Sigmoid colon (tissue), 7 donors: ENCODE measurements around the gene CACNG4. TPM values are rescaled to one million over a fixed set of nuclear protein-coding genes. Genes with fewer than 3 reads are reported as not detected.

Experiments
- DNase-seq: peaks from one replicate; pipeline ENCODE4 v3.0.0-alpha.2; 2019
- H3K27ac ChIP-seq, 4 donors: fragments of 200-600 bp; sonication (generic); one replicate each; pipeline ENCODE4 v1.5.1; 2016 to 2019; ENCODE audit warnings: mild to moderate bottlenecking in 1 of 4
- H3K27me3 ChIP-seq, 3 donors: fragments of 200-600 bp; sonication (generic); one replicate each; pipeline ENCODE4 v1.5.1; 2019; ENCODE audit warnings: mild to moderate bottlenecking in 1 of 3
- H3K36me3 ChIP-seq, 4 donors: fragments of 200-600 bp; sonication (generic); one replicate each; pipeline ENCODE4 v1.5.1; 2016 to 2019
- H3K4me1 ChIP-seq, 4 donors: fragments of 200-600 bp; sonication (generic); one replicate each; pipeline ENCODE4 v1.5.1; 2017 to 2019
- H3K4me3 ChIP-seq, 4 donors: fragments of 200-600 bp; sonication (generic); one replicate each; pipeline ENCODE4 v1.5.1; 2017 to 2019; ENCODE audit warnings: mild to moderate bottlenecking in 2 of 4, moderate library complexity in 1 of 4
- H3K9me3 ChIP-seq, 4 donors: fragments of 200-600 bp in 3 of 4; sonication (generic) in 3 of 4; one replicate each; pipeline versions ENCODE4 v1.5.1 to v1.6.1; 2013 to 2019
- CTCF ChIP-seq, 4 experiments: fragments of 450-650 bp in 3 of 4; fragments of 200-600 bp in 1 of 4; IDR thresholded peaks; one replicate each; pipeline ENCODE4 v1.5.1; 2016 to 2019; ENCODE audit warnings: antibody characterized with exemption in 4 of 4, mild to moderate bottlenecking in 3 of 4, moderate library complexity in 2 of 4
- EP300 ChIP-seq, 4 donors: sonication (generic); formaldehyde crosslinking; IDR thresholded peaks; one replicate each; pipeline ENCODE4 v1.6.1; 2017; ENCODE audit warnings: antibody characterized with exemption in 4 of 4
- POLR2A ChIP-seq, 2 donors: fragments of 450-650 bp; IDR thresholded peaks; one replicate each; pipeline ENCODE4 v1.6.1; 2016; ENCODE audit warnings: antibody characterized with exemption in 2 of 2, mild to moderate bottlenecking in 2 of 2, moderate library complexity in 2 of 2
- POLR2AphosphoS5 ChIP-seq, 4 donors: sonication (generic); formaldehyde crosslinking; IDR thresholded peaks; one replicate each; pipeline ENCODE4 v1.6.1; 2017; ENCODE audit warnings: antibody characterized with exemption in 4 of 4
- WGBS, 2 donors: extraction: QIAGEN DNeasy Blood & Tissue Kit; methylation state at CpG; one replicate each; pipeline ENCODE4 v1.1.7; 2013; 5-methylcytosine and 5-hydroxymethylcytosine counted together
- intact Hi-C: fragments of 100-400 bp; cut with DNase I; formaldehyde crosslinking; loops from one replicate; pipeline ENCODE4 v1.15.1; 2023
- polyA plus RNA-seq, 3 donors: library from polyadenylated mRNA; stranded (reverse); fragments of 200-250 nt; gene quantifications; one replicate each; pipeline ENCODE4 v1.2.3, GENCODE V29; 2013
- total RNA-seq, 4 donors: library from RNA; depleted of rRNA; stranded (reverse); fragments of >200 nt; gene quantifications; one replicate each; pipeline ENCODE4 v1.1.0, GENCODE V29; 2016
- donor health status: healthy with polysubstance abuse.
- donor health status: Bipolar disorder and iron deficiency.
- donor health status: healthy.

Gene CACNG4
- total and polyA plus RNA-seq, 7 donors, result under 0.01 to 0.83 (median 0.29) TPM; not detected in 1

- Histone ChIP-seq H3K36me3 (no peaks in the 10 kb centered on the region), H3K27me3 (no peaks in the 10 kb centered on the region), H3K4me3 (no peak overlapping the region), H3K27ac (no peak overlapping the region), H3K9me3 (no peaks in the 10 kb centered on the region), H3K4me1 (no peaks in the 10 kb centered on the region)
- no peak for DNase-seq
- 88% methylated on average over 14 of the region's 14 CpGs for WGBS, 2 donors
- intact Hi-C loops, result no loop called here
- TF ChIP-seq EP300 (IDR thresholded peaks at IDR 0.05) (no peak), POLR2A (IDR thresholded peaks at IDR 0.05) (no peak), CTCF (IDR thresholded peaks at IDR 0.05) (no peak), POLR2AphosphoS5 (IDR thresholded peaks at IDR 0.05) (no peak)
Observed at GRCh38 chr17:67017910-67018309, 53.4 kb downstream of the CACNG4 start.

- H3K27ac ChIP-seq, result no peak overlapping the region
- TF ChIP-seq POLR2AphosphoS5 (IDR thresholded peaks at IDR 0.05), result no peak
- no peak for TF ChIP-seq CTCF (IDR thresholded peaks at IDR 0.05)
- WGBS, 2 donors, result 87% methylated on average over 12 of the region's 12 CpGs
Observed at GRCh38 chr17:67018471-67019434, 54.2 kb downstream of the CACNG4 start.

GRCh38 chr17:67019809-67020208, 55.3 kb downstream of the CACNG4 start:
- no peak overlapping the region for H3K4me3 ChIP-seq
- TF ChIP-seq CTCF (IDR thresholded peaks at IDR 0.05) (no peak), POLR2AphosphoS5 (IDR thresholded peaks at IDR 0.05) (no peak), POLR2A (IDR thresholded peaks at IDR 0.05) (no peak), EP300 (IDR thresholded peaks at IDR 0.05) (no peak)
- intact Hi-C loops, result no loop called here
- H3K9me3 ChIP-seq, result no peaks in the 10 kb centered on the region
- DNase-seq, result no peak
- H3K36me3 ChIP-seq, result no peaks in the 10 kb centered on the region
- 58 to 71% methylated on average over 8 of the region's 8 CpGs for WGBS, 2 donors
- no peaks in the 10 kb centered on the region for H3K27me3 ChIP-seq
- H3K27ac ChIP-seq, result no peak overlapping the region
- H3K4me1 ChIP-seq, result no peaks in the 10 kb centered on the region

More at GRCh38 chr17:67018471-67019434, 54.2 kb downstream of the CACNG4 start:
- DNase-seq, result no peak
- intact Hi-C loops, result no loop called here
- Histone ChIP-seq H3K4me1 (no peaks in the 10 kb centered on the region), H3K27me3 (no peaks in the 10 kb centered on the region), H3K4me3 (no peak overlapping the region), H3K36me3 (no peaks in the 10 kb centered on the region), H3K9me3 (no peaks in the 10 kb centered on the region)

GRCh38 chr17:67020293-67020766, 55.8 kb downstream of the CACNG4 start:
- TF ChIP-seq POLR2AphosphoS5 (IDR thresholded peaks at IDR 0.05), result no peak
- TF ChIP-seq POLR2A (IDR thresholded peaks at IDR 0.05), result no peak
- TF ChIP-seq CTCF (IDR thresholded peaks at IDR 0.05), result no peak
- no peak for TF ChIP-seq EP300 (IDR thresholded peaks at IDR 0.05)
- Histone ChIP-seq H3K27me3 (no peaks in the 10 kb centered on the region), H3K9me3 (no peaks in the 10 kb centered on the region), H3K36me3 (no peaks in the 10 kb centered on the region), H3K4me3 (no peak overlapping the region), H3K4me1 (no peaks in the 10 kb centered on the region), H3K27ac (no peak overlapping the region)
- WGBS, 2 donors, result 84 to 85% methylated on average over 11 of the region's 11 CpGs
- no peak for DNase-seq
- intact Hi-C loops, result no loop called here
